GM08714 (cell line): Measurements from ENCODE around the gene MRPS11.
"Not testable (repeated sequence)": the region's sequence is repeated elsewhere in the genome, so short reads cannot be mapped to it uniquely, and the experiment has no call there.

Experiments
- H3K4me3 ChIP-seq: fragments of 200-500 bp; sonication (Bioruptor generic); 2 replicates; pipeline ENCODE4 v1.5.1; 2014; ENCODE audit warnings: mild to moderate bottlenecking, low read length, inconsistent platforms
- ZNF274 ChIP-seq: IDR thresholded peaks from 2 replicates; pipeline ENCODE4 v1.6.1; 2012; ENCODE audit warnings: mild to moderate bottlenecking, low read depth, low read length

Gene MRPS11

DNA sequence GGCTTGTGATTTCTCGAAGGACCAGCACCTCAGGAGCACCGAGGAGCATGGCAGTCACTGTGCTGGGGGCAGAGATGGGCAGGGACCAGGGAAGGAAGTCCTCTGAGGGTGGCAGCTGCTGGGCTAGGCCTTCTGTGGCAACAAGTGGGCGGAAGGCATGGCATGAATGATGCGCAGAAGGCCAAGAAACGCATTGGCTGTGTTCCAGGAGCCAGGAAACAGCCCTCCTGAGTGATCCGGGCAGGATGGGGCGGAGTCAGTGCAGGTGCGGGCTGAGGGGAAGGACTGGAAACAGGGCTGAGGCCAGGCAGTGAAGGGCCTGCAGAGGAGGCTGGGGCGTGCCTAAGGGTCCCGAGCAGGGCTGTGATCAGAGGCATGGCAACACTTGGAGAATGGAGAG, 23.6 kb downstream of the MRPS11 start:
- no peak for TF ChIP-seq ZNF274
- H3K4me3 ChIP-seq: no peak overlapping the region

- H3K4me3 ChIP-seq: no peak overlapping the region
- no peak for TF ChIP-seq ZNF274
Observed at GRCh38 chr15:88493844-88494243, 26.3 kb downstream of the MRPS11 start.

- H3K4me3 ChIP-seq: no peak overlapping the region
- no peak for TF ChIP-seq ZNF274
Observed at GRCh38 chr15:88497109-88497765, 29.7 kb downstream of the MRPS11 start.

- TF ChIP-seq ZNF274: no peak
- no peak overlapping the region for H3K4me3 ChIP-seq
Observed at GRCh38 chr15:88498996-88499395, 31.5 kb downstream of the MRPS11 start.

DNA sequence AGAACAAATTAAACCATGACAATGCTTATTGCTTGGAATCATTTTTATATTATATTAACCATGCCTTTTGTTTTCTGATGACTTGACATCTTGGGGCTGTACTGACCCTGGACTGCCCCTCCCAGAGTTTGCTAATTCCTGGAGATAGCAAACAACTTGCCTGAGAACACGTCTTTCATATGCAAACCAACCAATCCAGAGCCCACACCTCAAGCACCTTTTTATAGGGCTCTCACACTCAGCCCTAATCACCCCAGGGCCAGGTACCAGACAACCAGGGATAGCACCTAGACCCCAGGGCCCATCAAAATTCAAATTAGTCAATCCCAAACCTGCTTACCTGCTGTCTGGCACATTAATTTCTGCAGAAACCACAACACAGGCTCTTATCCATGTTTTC, 36.9 kb downstream of the MRPS11 start:
- H3K4me3 ChIP-seq: no peak overlapping the region
- no peak for TF ChIP-seq ZNF274

- H3K4me3 ChIP-seq: no peak overlapping the region
- TF ChIP-seq ZNF274: no peak
Observed at GRCh38 chr15:88505721-88506120, 38.2 kb downstream of the MRPS11 start.

DNA sequence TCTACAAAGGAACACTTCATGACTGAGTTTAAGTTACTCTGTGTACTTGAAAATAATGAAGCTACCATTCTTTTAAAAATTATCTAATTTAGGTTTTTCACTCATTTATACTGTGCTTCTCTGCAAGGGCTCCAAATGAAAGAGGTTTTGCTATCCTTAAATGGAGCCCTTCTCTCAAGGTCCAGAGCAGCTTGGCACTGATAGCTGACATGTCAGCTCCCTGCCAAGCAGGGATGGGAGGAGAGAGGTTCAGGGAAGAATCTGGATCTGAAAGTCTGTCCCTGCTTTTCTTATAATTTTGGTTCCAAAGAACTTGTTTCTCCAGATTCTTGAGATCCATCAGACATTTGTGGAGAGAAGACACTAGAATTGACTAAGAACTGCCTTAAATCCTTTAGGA, 39.1 kb downstream of the MRPS11 start:
- H3K4me3 ChIP-seq: no peak overlapping the region
- TF ChIP-seq ZNF274: no peak

DNA sequence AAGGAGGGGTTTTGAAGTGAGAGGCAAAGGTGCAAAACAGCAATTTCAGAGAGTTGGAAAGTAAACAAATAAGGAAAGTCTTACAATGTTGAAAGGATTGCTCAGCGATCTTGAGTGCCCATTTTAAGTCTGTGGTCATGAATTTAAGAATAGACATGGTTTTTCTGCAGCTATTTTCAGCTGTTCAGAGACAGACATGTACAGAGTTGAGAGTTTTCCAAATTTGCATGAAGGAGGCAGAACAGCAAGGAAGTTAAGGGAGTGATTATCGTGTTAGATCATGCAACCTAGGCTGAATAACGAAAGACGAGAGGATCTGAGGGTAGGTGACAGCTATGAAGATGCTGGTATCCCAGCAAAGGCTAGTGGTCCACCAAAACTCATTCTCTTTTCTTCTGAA, 41.8 kb downstream of the MRPS11 start:
- TF ChIP-seq ZNF274: no peak
- no peak overlapping the region for H3K4me3 ChIP-seq

DNA sequence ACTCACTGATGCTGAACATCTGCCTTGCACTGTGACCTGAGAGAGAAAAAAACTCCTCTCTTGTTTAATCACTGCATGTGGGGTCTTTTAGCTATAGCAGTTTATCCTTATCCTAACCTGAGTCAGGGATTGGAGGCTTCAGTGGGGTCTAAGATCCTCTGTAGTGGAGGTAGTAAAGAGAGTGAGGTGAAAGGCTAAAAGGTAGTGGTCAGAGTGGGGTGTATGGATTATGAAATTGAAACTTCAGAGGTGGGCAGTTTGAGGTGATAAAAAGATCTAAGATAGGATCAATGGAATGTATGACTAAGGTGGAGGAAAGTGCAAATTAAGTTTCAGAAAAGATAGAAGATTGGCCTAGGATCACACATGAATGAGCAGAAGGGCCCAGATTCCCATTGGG, 42.5 kb downstream of the MRPS11 start:
- TF ChIP-seq ZNF274: no peak

GRCh38 chr15:88511161-88511560, 43.7 kb downstream of the MRPS11 start:
- TF ChIP-seq ZNF274: no peak

More for the DNA sequence above, 42.5 kb downstream of the MRPS11 start:
- H3K4me3 ChIP-seq: no peak overlapping the region

GRCh38 chr15:88512078-88512477, 44.6 kb downstream of the MRPS11 start:
- no peak overlapping the region for H3K4me3 ChIP-seq
- TF ChIP-seq ZNF274: no peak

More at GRCh38 chr15:88511161-88511560, 43.7 kb downstream of the MRPS11 start:
- no peak overlapping the region for H3K4me3 ChIP-seq

GRCh38 chr15:88512601-88513000, 45.1 kb downstream of the MRPS11 start:
- no peak for TF ChIP-seq ZNF274
- no peak overlapping the region for H3K4me3 ChIP-seq

DNA sequence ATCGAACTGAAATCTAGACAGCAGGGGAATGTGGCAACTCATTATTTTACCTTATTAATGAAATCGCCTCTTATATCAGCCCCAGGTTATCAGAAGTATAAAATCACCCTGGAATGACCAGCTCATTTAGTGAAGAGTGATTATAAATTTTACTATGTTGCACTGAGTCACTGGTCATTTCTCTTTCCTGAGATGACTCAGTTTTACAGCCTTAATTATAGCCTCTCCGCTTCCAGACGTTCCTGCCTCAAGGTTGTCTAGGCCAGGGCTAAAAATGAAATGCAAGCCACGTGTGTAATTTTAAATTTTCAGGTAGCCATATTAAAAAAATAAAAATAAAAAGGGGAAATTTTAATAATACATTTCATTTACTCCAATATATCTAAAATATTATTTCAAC, 45.7 kb downstream of the MRPS11 start:
- TF ChIP-seq ZNF274: no peak
- no peak overlapping the region for H3K4me3 ChIP-seq

GRCh38 chr15:88518903-88519302, 51.4 kb downstream of the MRPS11 start:
- no peak overlapping the region for H3K4me3 ChIP-seq
- TF ChIP-seq ZNF274: no peak

DNA sequence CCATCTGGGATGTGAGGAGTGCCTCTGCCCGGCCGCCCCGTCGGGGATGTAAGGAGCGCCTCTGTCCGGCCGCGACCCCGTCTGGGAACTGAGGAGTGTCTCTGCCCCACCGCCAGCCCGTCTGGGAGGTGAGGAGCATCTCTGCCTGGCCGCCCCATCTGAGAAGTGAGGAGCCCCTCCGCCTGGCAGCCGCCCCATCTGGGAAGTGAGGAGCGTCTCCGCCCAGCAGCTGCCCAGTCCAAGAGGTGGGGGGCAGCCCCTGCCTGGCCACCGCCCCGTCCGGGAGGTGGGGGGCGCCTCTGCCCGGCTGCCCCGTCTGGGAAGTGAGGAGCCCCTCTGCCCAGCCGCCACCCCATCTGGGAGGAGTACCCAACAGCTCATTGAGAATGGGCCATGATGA, 56.6 kb downstream of the MRPS11 start:
- H3K4me3 ChIP-seq: not testable (repeated sequence)

GRCh38 chr15:88525418-88525817, 57.9 kb downstream of the MRPS11 start:
- TF ChIP-seq ZNF274: no peak
- no peak overlapping the region for H3K4me3 ChIP-seq

GRCh38 chr15:88526247-88526879, 58.9 kb downstream of the MRPS11 start:
- H3K4me3 ChIP-seq: no peak overlapping the region
- no peak for TF ChIP-seq ZNF274
